Liver (tissue), 9 donors: ENCODE data around the gene MGAT4A. TPM values are rescaled to one million over a fixed set of nuclear protein-coding genes. Genes with fewer than 3 reads are reported as not detected.

ENCODE experiments used
- DNase-seq: peaks from one replicate; pipeline ENCODE4 v3.0.0-alpha.2; 2017; ENCODE audit warnings: low spot score
- H3K27ac ChIP-seq, 2 donors: one replicate each; pipeline ENCODE4 v1.7.0; 2013; ENCODE audit warnings: inconsistent platforms in 2 of 2, low read length in 2 of 2, control low read depth in 1 of 2, low read depth in 1 of 2, mild to moderate bottlenecking in 1 of 2
- H3K27me3 ChIP-seq, 4 donors: one replicate each; pipeline versions ENCODE4 v1.6.1 to v1.7.0; 2013; ENCODE audit warnings: low read length in 3 of 4, inconsistent platforms in 1 of 4, mild to moderate bottlenecking in 1 of 4, moderate library complexity in 1 of 4; ENCODE audit not compliant: control insufficient read depth in 4 of 4, insufficient read depth in 4 of 4
- H3K36me3 ChIP-seq, 4 donors: one replicate each; pipeline versions ENCODE4 v1.6.1 to v1.7.0; 2013; ENCODE audit warnings: low read length in 3 of 4, mild to moderate bottlenecking in 3 of 4, low read depth in 1 of 4, moderate library complexity in 1 of 4; ENCODE audit not compliant: control insufficient read depth in 4 of 4, insufficient read depth in 3 of 4
- H3K4me1 ChIP-seq, 4 donors: one replicate each; pipeline versions ENCODE4 v1.6.1 to v1.7.0; 2013; ENCODE audit warnings: low read length in 3 of 4, mild to moderate bottlenecking in 3 of 4, moderate library complexity in 1 of 4; ENCODE audit not compliant: control insufficient read depth in 4 of 4, insufficient read depth in 4 of 4
- H3K4me3 ChIP-seq, 3 donors: one replicate each; pipeline versions ENCODE4 v1.6.1 to v1.7.0; 2013; ENCODE audit warnings: low read length in 3 of 3, control low read depth in 1 of 3, low read depth in 1 of 3, mild to moderate bottlenecking in 1 of 3
- H3K9ac ChIP-seq, 2 donors: one replicate each; pipeline ENCODE4 v1.7.0; 2013; ENCODE audit warnings: low read length in 2 of 2, mild to moderate bottlenecking in 2 of 2, moderate library complexity in 2 of 2, control low read depth in 1 of 2, low read depth in 1 of 2
- H3K9me3 ChIP-seq, 4 donors: one replicate each; pipeline versions ENCODE4 v1.6.1 to v1.7.0; 2013; ENCODE audit warnings: low read length in 3 of 4; ENCODE audit not compliant: control insufficient read depth in 4 of 4
- ATF3 ChIP-seq: IDR thresholded peaks from 2 replicates; pipeline ENCODE4 v1.6.1; 2016; ENCODE audit warnings: antibody characterized with exemption
- CTCF ChIP-seq: fragments of 150-350 bp; IDR thresholded peaks from 2 replicates; pipeline ENCODE4 v1.5.1; 2017; ENCODE audit warnings: improper control_type of control experiment, low read depth, low read length; ENCODE audit not compliant: missing input control
- EGR1 ChIP-seq, 2 donors: IDR thresholded peaks; 2 replicates each; pipeline ENCODE4 v1.6.1; 2016 to 2018; ENCODE audit warnings: antibody characterized with exemption in 2 of 2, low read depth in 2 of 2
- FOXA1 ChIP-seq: IDR thresholded peaks from 2 replicates; pipeline ENCODE4 v1.6.1; 2016; ENCODE audit warnings: antibody characterized with exemption
- FOXA2 ChIP-seq: IDR thresholded peaks from 2 replicates; pipeline ENCODE4 v1.6.1; 2016; ENCODE audit warnings: antibody characterized with exemption
- GABPA ChIP-seq, 2 donors: IDR thresholded peaks in 1 of 2; conservative IDR thresholded peaks in 1 of 2; 2 replicates each; pipeline ENCODE4 v1.6.1; 2016; ENCODE audit warnings: antibody characterized with exemption in 2 of 2, mild to moderate bottlenecking in 1 of 2, moderate library complexity in 1 of 2
- HNF4A ChIP-seq, 2 donors: conservative IDR thresholded peaks; 2 replicates each; pipeline ENCODE4 v1.6.1; 2016; ENCODE audit warnings: antibody characterized with exemption in 2 of 2, mild to moderate bottlenecking in 2 of 2
- HNF4G ChIP-seq: IDR thresholded peaks from 2 replicates; pipeline ENCODE4 v1.6.1; 2016; ENCODE audit warnings: antibody characterized with exemption
- JUND ChIP-seq, 2 donors: IDR thresholded peaks; 2 replicates each; pipeline ENCODE4 v1.6.1; 2016; ENCODE audit warnings: antibody characterized with exemption in 2 of 2
- MAX ChIP-seq: IDR thresholded peaks from 2 replicates; pipeline ENCODE4 v1.6.1; 2016; ENCODE audit warnings: antibody characterized with exemption
- NR2F2 ChIP-seq: IDR thresholded peaks from 2 replicates; pipeline ENCODE4 v1.6.1; 2016; ENCODE audit warnings: antibody characterized with exemption
- RAD21 ChIP-seq, 2 donors: IDR thresholded peaks; 2 replicates each; pipeline ENCODE4 v1.6.1; 2016; ENCODE audit warnings: antibody characterized with exemption in 2 of 2, mild to moderate bottlenecking in 2 of 2
- REST ChIP-seq: IDR thresholded peaks from 2 replicates; pipeline ENCODE4 v1.6.1; 2016; ENCODE audit warnings: antibody characterized with exemption, mild to moderate bottlenecking
- RXRA ChIP-seq, 2 donors: IDR thresholded peaks; 2 replicates each; pipeline ENCODE4 v1.6.1; 2017 to 2018; ENCODE audit warnings: antibody characterized with exemption in 2 of 2, mild to moderate bottlenecking in 1 of 2
- SP1 ChIP-seq: IDR thresholded peaks from 2 replicates; pipeline ENCODE4 v1.6.1; 2018; ENCODE audit warnings: antibody characterized with exemption, mild to moderate bottlenecking
- TAF1 ChIP-seq: conservative IDR thresholded peaks from 2 replicates; pipeline ENCODE4 v1.6.1; 2016; ENCODE audit warnings: antibody characterized with exemption, mild to moderate bottlenecking
- YY1 ChIP-seq: IDR thresholded peaks from 2 replicates; pipeline ENCODE4 v1.6.1; 2016; ENCODE audit warnings: antibody characterized with exemption, mild to moderate bottlenecking
- ZBTB33 ChIP-seq: IDR thresholded peaks from 2 replicates; pipeline ENCODE4 v1.6.1; 2016; ENCODE audit warnings: antibody characterized with exemption
- WGBS: extraction: QIAGEN DNeasy Blood & Tissue Kit; methylation state at CpG from one replicate; pipeline ENCODE4 v1.1.7; 2013; 5-methylcytosine and 5-hydroxymethylcytosine counted together
- polyA plus RNA-seq, 2 donors: library from polyadenylated mRNA; stranded (reverse) in 1 of 2; unstranded in 1 of 2; fragments of 200-250 nt in 1 of 2; fragments of >200 nt in 1 of 2; fragmentation: Nextera tagmentation in 1 of 2; extraction: Ambion mirVana in 1 of 2; gene quantifications; one replicate each; pipeline versions ENCODE4 v1.2.1 to v1.2.3, GENCODE V29; 2013 to 2015
- total RNA-seq, 2 donors: library from RNA; depleted of rRNA; stranded (reverse); fragments of >200 nt; gene quantifications; one replicate each; pipeline ENCODE4 v1.2.3, GENCODE V29; 2014
- donor health status: healthy.
- donor health status: healthy.
- donor health status: healthy.
- donor health status: healthy.
- donor health status: healthy.

MGAT4A gene
- total and polyA plus RNA-seq, 4 donors: 2.7 to 17.3 (median 5.4) TPM

- no peaks in the 10 kb centered on the region for H3K4me1 ChIP-seq
- no peaks in the 10 kb centered on the region for H3K27me3 ChIP-seq
- TF ChIP-seq SP1 (no peak), TAF1 (no peak), CTCF (no peak), HNF4G (no peak), YY1 (no peak), FOXA1 (no peak), NR2F2 (no peak), FOXA2 (no peak), RAD21 (IDR thresholded peaks at IDR 0.05) (no peak), RXRA (IDR thresholded peaks at IDR 0.05) (no peak), HNF4A (conservative IDR thresholded peaks at IDR 0.05) (no peak), ATF3 (no peak), EGR1 (IDR thresholded peaks at IDR 0.05; ENCODE audit: low read depth in 2 of 2) (no peak), JUND (IDR thresholded peaks at IDR 0.05) (no peak), GABPA (IDR thresholded peaks at IDR 0.05 in 1 of 2, conservative IDR thresholded peaks at IDR 0.05 in 1 of 2) (no peak), REST (no peak), ZBTB33 (no peak), MAX (no peak)
- WGBS: 80% methylated on average over 13 of the region's 13 CpGs
- no peak overlapping the region for H3K27ac ChIP-seq
- H3K9ac ChIP-seq: no peak overlapping the region
- H3K9me3 ChIP-seq: no peaks in the 10 kb centered on the region
- no peaks in the 10 kb centered on the region for H3K36me3 ChIP-seq
- no peak for DNase-seq
- H3K4me3 ChIP-seq: no peak overlapping the region
Measured at GRCh38 chr2:98748292-98749065, 17.5 kb upstream of the MGAT4A start.
